MCF 10A (cell line): Measurements from ENCODE around the gene SUGP2. TPM values are rescaled to one million over a fixed set of nuclear protein-coding genes. Genes with fewer than 3 reads are reported as not detected.

ENCODE experiments used
- BruUV-seq: library from RNA; stranded (reverse); fragments of 400-500 nt; replicated peaks from 2 replicates; lab custom pipeline; 2021; lab: Mats Ljungman, UMichigan
- CTCF ChIA-PET: fragments of 300-600 bp; sonication (Branson Sonifier 250); formaldehyde crosslinking; extraction: SDS; loops from one replicate; lab custom pipeline; 2021; ENCODE audit warnings: antibody characterized with exemption, inconsistent platforms; lab: Yijun Ruan, JAX
- POLR2A ChIA-PET: fragments of 300-600, 350-650 bp; sonication (Branson Sonifier 250); formaldehyde crosslinking; extraction: SDS; loops from one replicate; lab custom pipeline; 2020; ENCODE audit warnings: antibody characterized with exemption, inconsistent platforms; lab: Yijun Ruan, JAX
- DNase-seq: peaks from one replicate; pipeline ENCODE4 v3.0.0-alpha.2; 2018; ENCODE audit not compliant: unreplicated experiment
- H3K27ac Mint-ChIP-seq: one replicate; pipeline ENCODE4 v1.8.0; 2022; ENCODE audit warnings: mild to moderate bottlenecking, low read depth, mixed read lengths; ENCODE audit not compliant: unreplicated experiment
- H3K27me3 Mint-ChIP-seq: one replicate; pipeline ENCODE4 v1.8.0; 2022; ENCODE audit warnings: mixed read lengths; ENCODE audit not compliant: insufficient read depth, unreplicated experiment
- H3K36me3 Mint-ChIP-seq: one replicate; pipeline ENCODE4 v1.8.0; 2022; ENCODE audit warnings: mild to moderate bottlenecking, moderate library complexity, mixed read lengths; ENCODE audit not compliant: insufficient read depth, unreplicated experiment
- H3K4me1 Mint-ChIP-seq: one replicate; pipeline ENCODE4 v1.8.0; 2022; ENCODE audit warnings: mixed read lengths; ENCODE audit not compliant: insufficient read depth, unreplicated experiment
- H3K4me3 Mint-ChIP-seq: one replicate; pipeline ENCODE4 v1.8.0; 2022; ENCODE audit warnings: mild to moderate bottlenecking, moderate library complexity, mixed read lengths; ENCODE audit not compliant: unreplicated experiment
- H3K9me3 Mint-ChIP-seq: one replicate; pipeline ENCODE4 v1.8.0; 2022; ENCODE audit warnings: mixed read lengths; ENCODE audit not compliant: unreplicated experiment
- CTCF ChIP-seq: fragments of 200-600 bp; IDR thresholded peaks from one replicate; pipeline ENCODE4 v1.8.0; 2022; ENCODE audit warnings: antibody characterized with exemption, mild to moderate bottlenecking; ENCODE audit not compliant: unreplicated experiment
- intact Hi-C: fragments of 100-400 bp; cut with micrococcal nuclease; formaldehyde crosslinking; loops from 2 replicates; pipeline ENCODE4 v1.14.1; 2022
- total RNA-seq: library from RNA; stranded (reverse); gene quantifications from 2 replicates; pipeline ENCODE4 v1.2.3, GENCODE V29; 2022

Gene SUGP2
- total RNA-seq, 1 experiment from 2014 or later = 69.1 TPM

GRCh38 chr19:19074196-19074882 lies 41.0 kb upstream of the SUGP2 start:
- ChIA-PET POLR2A (no interaction called here), CTCF (interaction anchor here (0.6 kb wide), 1 partner anchor 81 kb away, joined by 3 read pairs; no protein-coding TSS in a partner anchor)
- DNase-seq = no peak
- Mint-ChIP-seq H3K9me3 (no peaks in the 10 kb centered on the region), H3K36me3 (peaks cover 7% of the 10 kb centered on the region), H3K4me1 (no peaks in the 10 kb centered on the region), H3K4me3 (no peak overlapping the region), H3K27ac (no peak overlapping the region), H3K27me3 (no peaks in the 10 kb centered on the region)
- intact Hi-C loops = no loop called here
- no peak for TF ChIP-seq CTCF
- BruUV-seq = no TSS peak

GRCh38 chr19:19071897-19072296 lies 38.6 kb upstream of the SUGP2 start:
- Mint-ChIP-seq H3K4me3 (no peak overlapping the region), H3K36me3 (peaks cover 7% of the 10 kb centered on the region), H3K4me1 (no peaks in the 10 kb centered on the region), H3K27me3 (no peaks in the 10 kb centered on the region), H3K27ac (no peak overlapping the region), H3K9me3 (no peaks in the 10 kb centered on the region)
- no peak for TF ChIP-seq CTCF
- intact Hi-C loops = no loop called here
- CTCF ChIA-PET = no interaction called here
- DNase-seq = no peak
- no TSS peak for BruUV-seq
- POLR2A ChIA-PET = interaction anchor here (0.7 kb wide), 1 partner anchor 444 kb away, joined by 3 read pairs; the partner anchor contains the start of gene TSSK6

GRCh38 chr19:19068659-19069654 lies 35.6 kb upstream of the SUGP2 start:
- no peak overlapping the region for H3K27ac Mint-ChIP-seq
- POLR2A ChIA-PET = interaction anchor here (0.7 kb wide), 1 partner anchor 86 kb away, joined by 3 read pairs; no protein-coding TSS in a partner anchor

More at GRCh38 chr19:19068659-19069654, 35.6 kb upstream of the SUGP2 start:
- TF ChIP-seq CTCF = no peak
- H3K36me3 Mint-ChIP-seq = peaks cover 7% of the 10 kb centered on the region
- no TSS peak for BruUV-seq
- peaks cover 9% of the 10 kb centered on the region for H3K4me1 Mint-ChIP-seq
- H3K4me3 Mint-ChIP-seq = no peak overlapping the region
- no peaks in the 10 kb centered on the region for H3K27me3 Mint-ChIP-seq
- H3K9me3 Mint-ChIP-seq = no peaks in the 10 kb centered on the region
- DNase-seq = no peak
- CTCF ChIA-PET = interaction anchor here (0.6 kb wide), 1 partner anchor 421 kb away, joined by 3 read pairs; no protein-coding TSS in a partner anchor
- intact Hi-C loops = no loop called here
